GM12878 (cell line): ENCODE results near the gene IFT27. TPM values are rescaled to one million over a fixed set of nuclear protein-coding genes. Genes with fewer than 3 reads are reported as not detected.

Experiments
- ATAC-seq: fragments of 200-7000 bp; cut with Tn5 transposase; 3 replicates; pipeline ENCODE4 v1.9.1; 2020; ENCODE audit warnings: mild to moderate bottlenecking, moderate library complexity
- BruUV-seq: library from RNA; stranded (reverse); fragments of 400-500 nt; replicated peaks from 2 replicates; lab custom pipeline; 2021; lab: Mats Ljungman, UMichigan
- CTCF ChIA-PET: fragments of 300-600 bp; sonication (Branson Sonifier 250); formaldehyde crosslinking; extraction: SDS; loops from one replicate; lab custom pipeline; 2021; ENCODE audit warnings: inconsistent platforms; lab: Yijun Ruan, JAX
- POLR2A ChIA-PET: fragments of 350-600 bp; formaldehyde crosslinking; extraction: SDS; loops from one replicate; lab custom pipeline; 2021; ENCODE audit warnings: inconsistent platforms; lab: Charles Lee
- RAD21 ChIA-PET: fragments of 300-600 bp; sonication (Branson Sonifier 250); formaldehyde crosslinking; loops from one replicate; lab custom pipeline; 2023; ENCODE audit warnings: antibody characterized with exemption; ENCODE audit not compliant: unreplicated experiment; lab: Charles Lee
- SMC1A ChIA-PET: fragments of 300-600 bp; sonication (Branson Sonifier 250); formaldehyde crosslinking; loops from one replicate; lab custom pipeline; 2023; ENCODE audit not compliant: unreplicated experiment, uncharacterized antibody; lab: Charles Lee
- DNase-seq: peaks from one replicate; pipeline ENCODE4 v3.0.0-alpha.2; 2011; ENCODE audit warnings: low read depth, low spot score
- FAIRE-seq: peaks from 3 replicates; lab custom pipeline; 2011; peaks lifted over from hg19 to GRCh38; lab: Jason Lieb, UNC
- H2AFZ ChIP-seq: 2 replicates; pipeline ENCODE4 v1.6.0; 2011; ENCODE audit warnings: low read depth, low read length, control low read depth; ENCODE audit not compliant: control insufficient read depth
- H3K27ac ChIP-seq: 2 replicates; pipeline ENCODE4 v1.5.1; 2011; ENCODE audit warnings: control low read depth; ENCODE audit not compliant: control insufficient read depth, insufficient read depth
- H3K27me3 ChIP-seq, 2 experiments: replicated peaks in 1 of 2; 2 replicates each; pipeline versions ENCODE4 v1.6.0 to v1.6.1; 2011; ENCODE audit warnings: low read length in 1 of 2; ENCODE audit not compliant: control insufficient read depth in 2 of 2, insufficient read depth in 2 of 2
- H3K36me3 ChIP-seq, 2 experiments: 2 replicates each; pipeline ENCODE4 v1.5.1; 2011; ENCODE audit warnings: low read length in 1 of 2; ENCODE audit not compliant: control insufficient read depth in 2 of 2, insufficient read depth in 2 of 2
- H3K4me1 ChIP-seq: 2 replicates; pipeline ENCODE4 v1.6.1; 2011; ENCODE audit warnings: mild to moderate bottlenecking, low read length, moderate library complexity, mixed read lengths; ENCODE audit not compliant: control insufficient read depth, insufficient read depth
- H3K4me2 ChIP-seq: 2 replicates; pipeline ENCODE4 v1.6.0; 2011; ENCODE audit warnings: control low read depth; ENCODE audit not compliant: control insufficient read depth, insufficient read depth
- H3K4me3 ChIP-seq: fragments of 200-600 bp; sonication (generic); 2 replicates; pipeline ENCODE4 v1.5.1; 2016
- H3K79me2 ChIP-seq: 2 replicates; pipeline ENCODE4 v1.6.0; 2011; ENCODE audit warnings: low read length; ENCODE audit not compliant: control insufficient read depth, insufficient read depth
- H3K9ac ChIP-seq: 2 replicates; pipeline ENCODE4 v1.8.0; 2011; ENCODE audit warnings: low read length, control low read depth, mixed read lengths; ENCODE audit not compliant: control insufficient read depth, insufficient read depth
- H3K9me3 ChIP-seq: replicated peaks from 3 replicates; pipeline ENCODE4 v1.5.1; 2011; ENCODE audit warnings: mild to moderate bottlenecking, low read length; ENCODE audit not compliant: control insufficient read depth, insufficient read depth
- H4K20me1 ChIP-seq: 2 replicates; pipeline ENCODE4 v1.6.0; 2011; ENCODE audit not compliant: control insufficient read depth, insufficient read depth
- BHLHE40 ChIP-seq, 2 experiments: fragments of 450-650 bp in 1 of 2; IDR thresholded peaks; 2 replicates each; pipeline ENCODE4 v1.6.1; 2011 to 2017; ENCODE audit warnings: low read depth in 2 of 2, borderline replicate concordance in 1 of 2, improper control_type of control experiment in 1 of 2, low read length in 1 of 2, mild to moderate bottlenecking in 1 of 2
- CHD1 ChIP-seq: IDR thresholded peaks from 2 replicates; pipeline ENCODE4 v1.6.1; 2012; ENCODE audit warnings: low read depth, low read length, improper control_type of control experiment
- CUX1 ChIP-seq: IDR thresholded peaks from 2 replicates; pipeline ENCODE4 v1.6.1; 2012; ENCODE audit warnings: improper control_type of control experiment, low read depth, low read length; ENCODE audit not compliant: insufficient replicate concordance
- NRF1 ChIP-seq: conservative IDR thresholded peaks from 2 replicates; pipeline ENCODE4 v1.6.1; 2011; ENCODE audit warnings: mild to moderate bottlenecking, low read depth, low read length, improper control_type of control experiment
- PBX3 ChIP-seq: IDR thresholded peaks from 2 replicates; pipeline ENCODE4 v1.6.1; 2011; ENCODE audit warnings: mild to moderate bottlenecking, low read depth, low read length, moderate library complexity; ENCODE audit not compliant: insufficient replicate concordance
- PRDM15 ChIP-seq: fragments of 450-650 bp; formaldehyde crosslinking; IDR thresholded peaks from 2 replicates; pipeline ENCODE4 v1.4.0; 2020; ENCODE audit warnings: mild to moderate bottlenecking, moderate library complexity
- RB1 ChIP-seq: fragments of 450-650 bp; formaldehyde crosslinking; IDR thresholded peaks from 2 replicates; pipeline ENCODE4 v1.6.1; 2017; ENCODE audit warnings: mild to moderate bottlenecking, borderline replicate concordance
- ZBED1 ChIP-seq: IDR thresholded peaks from 2 replicates; pipeline ENCODE4 v1.6.1; 2016; ENCODE audit warnings: borderline replicate concordance
- WGBS: methylation state at CpG from one replicate; pipeline ENCODE4 v1.1.6; 2016; ENCODE audit warnings: low lambda C conversion rate; ENCODE audit not compliant: insufficient replicate concordance, insufficient coverage; ENCODE audit errors: missing lambda C conversion rate; 5-methylcytosine and 5-hydroxymethylcytosine counted together
- in situ Hi-C: fragments of 300-500 bp; cut with MboI; formaldehyde crosslinking; loops from 9 replicates; pipeline ENCODE4 v1.14.3; 2018; ENCODE audit warnings: mixed read lengths
- intact Hi-C: fragments of 100-400 bp; cut with micrococcal nuclease; formaldehyde crosslinking; loops from one replicate; pipeline ENCODE4 v1.14.2; 2022; ENCODE audit not compliant: unreplicated experiment
- polyA plus RNA-seq, 11 experiments: library from polyadenylated mRNA; depleted of rRNA in 4 of 11; unstranded in 6 of 11; stranded (reverse) in 5 of 11; fragments of >200 nt; fragmentation: Nextera tagmentation in 4 of 11; fragmentation: Illumina TruSeq in 1 of 11; extraction: Ambion mirVana in 4 of 11; extraction: Trizol in 1 of 11; gene quantifications; 1 replicate in 1 of 11; 2 replicates in 10 of 11; pipeline versions ENCODE4 v1.2.1 to v1.2.3, GENCODE V29; 2011 to 2016; ENCODE audit warnings: inconsistent platforms in 2 of 11, missing spikeins in 2 of 11, low read depth in 1 of 11
- total RNA-seq, 4 experiments: library from RNA; depleted of rRNA in 3 of 4; stranded (reverse); fragments of >200 nt in 3 of 4; fragmentation: Illumina TruSeq in 1 of 4; extraction: Trizol in 1 of 4; gene quantifications; 2 replicates each; pipeline versions ENCODE4 v1.2.1 to v1.2.3, GENCODE V29; 2013 to 2021

Gene IFT27
- total and polyA plus RNA-seq, 10 of the 15 experiments (the other 5 are each of a cell fraction or from before 2014, with no cell fraction given) = 2.7 to 32.5 (median 10.2) TPM

- Histone ChIP-seq H4K20me1 (0 out of 2 replicates have a peak, but pooled peaks cover 3% of the 10 kb centered on the region), H3K4me1 (no peaks in the 10 kb centered on the region), H3K9ac (no peak overlapping the region), H3K79me2 (no peaks in the 10 kb centered on the region), H3K4me3 (no peak overlapping the region), H2AFZ (no peak overlapping the region), H3K36me3 (no peaks in the 10 kb centered on the region), H3K9me3 (no peaks in the 10 kb centered on the region), H3K4me2 (no peak overlapping the region), H3K27ac (no peak overlapping the region), H3K27me3 (no peaks in the 10 kb centered on the region; a peak in 2 of 4 replicates)
- intact Hi-C loops (no loop called here), in situ Hi-C loops (no loop called here)
- DNase-seq = no peak
- no peak for ATAC-seq
- ChIA-PET RAD21 (no interaction called here), SMC1A (no interaction called here), POLR2A (interaction anchor here (1.1 kb wide), 1 partner anchor 11 kb away, joined by 4 read pairs; the partner anchor contains the start of gene IFT27), CTCF (interaction anchor here (0.7 to 2.5 kb wide), 2 partner anchors 16 to 67 kb away, joined by 4 to 8 read pairs; no protein-coding TSS in a partner anchor)
- WGBS = 89% methylated on average over 17 of the region's 17 CpGs
- FAIRE-seq = no peak
- BruUV-seq = no TSS peak
- no peak for TF ChIP-seq BHLHE40 (IDR thresholded peaks at IDR 0.05; ENCODE audit: borderline replicate concordance in 1 of 2, low read depth in 2 of 2, low read length in 1 of 2)
- TF ChIP-seq CUX1 = no peak
- no peak for TF ChIP-seq PBX3
- no peak for TF ChIP-seq RB1
- no peak for TF ChIP-seq NRF1
- TF ChIP-seq PRDM15 (CRISPR knock-in tag) = no peak
- TF ChIP-seq CHD1 = no peak
- TF ChIP-seq ZBED1 = no peak
Measured at GRCh38 chr22:36765131-36765942, 10.6 kb downstream of the IFT27 start.
